GM12891 (cell line): ENCODE data around the gene CREB5.

Experiments
- PAX5 ChIP-seq: IDR thresholded peaks from 2 replicates; pipeline ENCODE4 v1.6.1; 2011; ENCODE audit warnings: low read length, moderate library complexity, mild to moderate bottlenecking; ENCODE audit not compliant: insufficient read depth, severe bottlenecking
- POLR2A ChIP-seq: IDR thresholded peaks from 2 replicates; pipeline ENCODE4 v1.6.1; 2011; ENCODE audit warnings: low read depth, low read length, control low read depth
- POLR2AphosphoS5 ChIP-seq: IDR thresholded peaks from 2 replicates; pipeline ENCODE4 v1.6.1; 2011; ENCODE audit warnings: low read depth, low read length, control low read depth
- POU2F2 ChIP-seq: IDR thresholded peaks from 2 replicates; pipeline ENCODE4 v1.6.1; 2011; ENCODE audit warnings: low read depth, mild to moderate bottlenecking, control low read depth, low read length, moderate library complexity
- SPI1 ChIP-seq: IDR thresholded peaks from 2 replicates; pipeline ENCODE4 v1.6.1; 2011; ENCODE audit warnings: low read depth, low read length, control low read depth
- TAF1 ChIP-seq: IDR thresholded peaks from 2 replicates; pipeline ENCODE4 v1.6.1; 2011; ENCODE audit warnings: low read depth, low read length, control low read depth

DNA sequence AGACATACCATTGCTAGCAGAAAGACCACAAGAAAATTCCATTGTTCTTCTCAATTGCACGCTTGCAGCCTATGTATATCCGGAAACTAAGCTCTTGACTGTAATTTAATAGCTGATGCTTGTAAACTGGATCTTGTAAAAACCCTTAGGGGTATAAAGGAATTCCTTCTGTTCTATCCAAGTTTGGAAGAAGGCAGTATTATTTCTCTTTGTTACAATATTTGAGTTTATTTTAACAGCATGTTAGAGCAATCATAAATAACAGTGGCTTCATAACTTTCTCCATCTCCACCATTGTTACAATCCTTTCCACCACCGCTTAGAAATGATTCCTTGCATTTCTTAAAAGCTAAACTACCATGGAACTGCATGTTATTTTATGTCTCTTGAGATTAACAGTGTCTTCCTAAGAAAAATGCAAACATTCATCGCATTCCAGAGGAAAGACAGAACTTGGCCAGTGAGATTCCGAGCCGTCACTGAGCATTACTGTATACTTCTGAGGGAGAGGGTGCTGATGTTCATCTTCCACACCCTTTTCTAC, 453.4 kb downstream of the CREB5 start:
- TF ChIP-seq POLR2AphosphoS5, result no peak
- TF ChIP-seq POLR2A, result no peak
- TF ChIP-seq SPI1, result no peak
- TF ChIP-seq POU2F2, result no peak
- no peak for TF ChIP-seq TAF1
- TF ChIP-seq PAX5, result no peak
